GM19397 (cell line): ENCODE measurements around the gene ARMC8.
"Not testable (repeated sequence)": the region's sequence is repeated elsewhere in the genome, so short reads cannot be mapped to it uniquely, and the experiment has no call there.

ENCODE experiments used
- ATAC-seq: cut with Tn5 transposase; IDR thresholded peaks from one replicate; pipeline ENCODE4 v1.9.1; 2021; ENCODE audit warnings: mild to moderate bottlenecking, moderate library complexity; ENCODE audit not compliant: unreplicated experiment

Gene ARMC8

GRCh38 chr3:138187296-138188012, at the start of gene ARMC8:
Gene ARMC8 (plus strand): TSS chr3:138187301. CDS start chr3:138187555, 254 bp downstream.
- ATAC-seq, result peak; percentile 63

GRCh38 chr3:138137861-138138260, 49.2 kb upstream of the ARMC8 start:
- no peak for ATAC-seq

- ATAC-seq, result no peak
Measured at GRCh38 chr3:138139691-138140090, 47.4 kb upstream of the ARMC8 start.

- ATAC-seq, result no peak
Measured at GRCh38 chr3:138140940-138141339, 46.2 kb upstream of the ARMC8 start.

- ATAC-seq, result not testable (repeated sequence)
Measured at GRCh38 chr3:138142181-138142580, 44.9 kb upstream of the ARMC8 start.

- no peak for ATAC-seq
Measured at GRCh38 chr3:138148503-138148902, 38.6 kb upstream of the ARMC8 start.

- ATAC-seq, result no peak
Measured at GRCh38 chr3:138154534-138154933, 32.6 kb upstream of the ARMC8 start.

- no peak for ATAC-seq
Measured at GRCh38 chr3:138157743-138158142, 29.4 kb upstream of the ARMC8 start.

GRCh38 chr3:138165061-138165460, 22.0 kb upstream of the ARMC8 start:
- ATAC-seq, result no peak

GRCh38 chr3:138172625-138173024, 14.5 kb upstream of the ARMC8 start:
- no peak for ATAC-seq

- no peak for ATAC-seq
Measured at GRCh38 chr3:138173769-138174420, 13.2 kb upstream of the ARMC8 start.

- peak; percentile 95 for ATAC-seq
Measured at GRCh38 chr3:138174421-138175131, 12.5 kb upstream of the ARMC8 start, which contains the start of gene DBR1. Gene DBR1 (minus strand): TSS chr3:138174921. CDS start chr3:138174795, 126 bp downstream.

- no peak for ATAC-seq
Measured at GRCh38 chr3:138180375-138181029, 6.6 kb upstream of the ARMC8 start.

GRCh38 chr3:138184994-138185393, 2.1 kb upstream of the ARMC8 start:
- ATAC-seq, result no peak

GRCh38 chr3:138186221-138186620, 880 bp upstream of the ARMC8 start:
- ATAC-seq, result no peak

GRCh38 chr3:138186803-138187295, 252 bp upstream of the ARMC8 start:
- peak; percentile 93 for ATAC-seq

GRCh38 chr3:138188013-138188730, 1.1 kb downstream of the ARMC8 start:
- ATAC-seq, result no peak

GRCh38 chr3:138195481-138195880, 8.4 kb downstream of the ARMC8 start:
- ATAC-seq, result no peak

GRCh38 chr3:138196023-138196422, 8.9 kb downstream of the ARMC8 start:
- ATAC-seq, result no peak

- no peak for ATAC-seq
Measured at GRCh38 chr3:138197058-138197457, 10.0 kb downstream of the ARMC8 start.
